Measurements from ENCODE around the gene ALKAL2.
"Not testable (repeated sequence)": the region's sequence is repeated elsewhere in the genome, so short reads cannot be mapped to it uniquely, and the experiment has no call there.

GRCh38 chr2:315925-316324 is 28.0 kb upstream of the ALKAL2 start:
- not testable (repeated sequence) for TF ChIP-seq EZH2phosphoT487 (IDR thresholded peaks at IDR 0.05; ENCODE audit: low read length); CTCF (IDR thresholded peaks at IDR 0.05; ENCODE audit: low read length); EZH2 (optimal IDR thresholded peaks at IDR 0.05; ENCODE audit: low read depth, low read length)
